Osteocyte (in vitro differentiated cells): ENCODE results near the gene LMO1. TPM values are rescaled to one million over a fixed set of nuclear protein-coding genes. Genes with fewer than 3 reads are reported as not detected.

Source experiments
- DNase-seq: peaks from one replicate; pipeline ENCODE4 v3.0.0; 2021; ENCODE audit warnings: mixed read lengths; ENCODE audit not compliant: unreplicated experiment; ENCODE audit errors: extremely low spot score
- H3K27ac Mint-ChIP-seq: one replicate; pipeline ENCODE4 v1.8.0; 2021; ENCODE audit warnings: mild to moderate bottlenecking, mixed read lengths; ENCODE audit not compliant: unreplicated experiment
- H3K27me3 Mint-ChIP-seq: one replicate; pipeline ENCODE4 v1.8.0; 2021; ENCODE audit warnings: mixed read lengths; ENCODE audit not compliant: unreplicated experiment
- H3K36me3 Mint-ChIP-seq: one replicate; pipeline ENCODE4 v1.8.0; 2021; ENCODE audit warnings: mixed read lengths; ENCODE audit not compliant: unreplicated experiment
- H3K4me1 Mint-ChIP-seq: one replicate; pipeline ENCODE4 v1.8.0; 2021; ENCODE audit warnings: mixed read lengths; ENCODE audit not compliant: unreplicated experiment
- H3K4me3 Mint-ChIP-seq: one replicate; pipeline ENCODE4 v1.8.0; 2021; ENCODE audit warnings: mild to moderate bottlenecking, moderate library complexity, mixed read lengths; ENCODE audit not compliant: unreplicated experiment
- H3K9me3 Mint-ChIP-seq: one replicate; pipeline ENCODE4 v1.8.0; 2021; ENCODE audit warnings: mixed read lengths; ENCODE audit not compliant: unreplicated experiment
- total RNA-seq: library from RNA; stranded (reverse); gene quantifications from 2 replicates; pipeline ENCODE4 v1.2.1, GENCODE V29; 2021
- TF ChIP-seq, protein P1 (sequence below): fragments of 200-600 bp; sonication (generic); IDR thresholded peaks from 2 replicates; pipeline ENCODE4 v1.5.0; 2021; ENCODE audit warnings: antibody characterized with exemption, mild to moderate bottlenecking, moderate library complexity

Gene LMO1
- total RNA-seq, 1 donor from 2014 or later: not detected

DNA sequence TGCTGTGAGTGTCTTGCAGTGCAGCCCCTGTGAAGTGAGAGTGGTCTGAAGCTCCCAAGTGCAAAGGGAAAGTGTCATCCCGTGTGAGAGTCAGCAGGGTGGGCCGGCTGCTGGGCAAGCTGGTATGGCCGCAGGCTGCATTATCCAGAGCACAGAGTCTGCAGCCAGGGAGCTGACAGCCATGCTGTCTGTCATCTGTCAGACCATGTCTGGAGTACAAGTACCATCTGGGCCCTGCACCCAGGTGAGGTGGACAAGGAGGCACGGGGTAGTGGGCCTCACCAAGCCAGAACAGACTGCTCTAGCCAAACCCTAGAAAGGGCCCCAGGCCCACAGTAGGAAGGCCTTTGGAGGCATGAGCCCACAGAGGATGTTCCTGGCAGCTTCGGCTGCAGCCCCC is 20.2 kb downstream of the LMO1 start:
- no peak overlapping the region for H3K4me3 Mint-ChIP-seq
- no peaks in the 10 kb centered on the region for H3K36me3 Mint-ChIP-seq
- no peak for DNase-seq
- TF ChIP-seq, protein P1, sequence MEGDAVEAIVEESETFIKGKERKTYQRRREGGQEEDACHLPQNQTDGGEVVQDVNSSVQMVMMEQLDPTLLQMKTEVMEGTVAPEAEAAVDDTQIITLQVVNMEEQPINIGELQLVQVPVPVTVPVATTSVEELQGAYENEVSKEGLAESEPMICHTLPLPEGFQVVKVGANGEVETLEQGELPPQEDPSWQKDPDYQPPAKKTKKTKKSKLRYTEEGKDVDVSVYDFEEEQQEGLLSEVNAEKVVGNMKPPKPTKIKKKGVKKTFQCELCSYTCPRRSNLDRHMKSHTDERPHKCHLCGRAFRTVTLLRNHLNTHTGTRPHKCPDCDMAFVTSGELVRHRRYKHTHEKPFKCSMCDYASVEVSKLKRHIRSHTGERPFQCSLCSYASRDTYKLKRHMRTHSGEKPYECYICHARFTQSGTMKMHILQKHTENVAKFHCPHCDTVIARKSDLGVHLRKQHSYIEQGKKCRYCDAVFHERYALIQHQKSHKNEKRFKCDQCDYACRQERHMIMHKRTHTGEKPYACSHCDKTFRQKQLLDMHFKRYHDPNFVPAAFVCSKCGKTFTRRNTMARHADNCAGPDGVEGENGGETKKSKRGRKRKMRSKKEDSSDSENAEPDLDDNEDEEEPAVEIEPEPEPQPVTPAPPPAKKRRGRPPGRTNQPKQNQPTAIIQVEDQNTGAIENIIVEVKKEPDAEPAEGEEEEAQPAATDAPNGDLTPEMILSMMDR: no peak
- peaks cover 5% of the 10 kb centered on the region for H3K9me3 Mint-ChIP-seq
- no peak overlapping the region for H3K27ac Mint-ChIP-seq
- peaks cover 51% of the 10 kb centered on the region for H3K27me3 Mint-ChIP-seq
- no peaks in the 10 kb centered on the region for H3K4me1 Mint-ChIP-seq

DNA sequence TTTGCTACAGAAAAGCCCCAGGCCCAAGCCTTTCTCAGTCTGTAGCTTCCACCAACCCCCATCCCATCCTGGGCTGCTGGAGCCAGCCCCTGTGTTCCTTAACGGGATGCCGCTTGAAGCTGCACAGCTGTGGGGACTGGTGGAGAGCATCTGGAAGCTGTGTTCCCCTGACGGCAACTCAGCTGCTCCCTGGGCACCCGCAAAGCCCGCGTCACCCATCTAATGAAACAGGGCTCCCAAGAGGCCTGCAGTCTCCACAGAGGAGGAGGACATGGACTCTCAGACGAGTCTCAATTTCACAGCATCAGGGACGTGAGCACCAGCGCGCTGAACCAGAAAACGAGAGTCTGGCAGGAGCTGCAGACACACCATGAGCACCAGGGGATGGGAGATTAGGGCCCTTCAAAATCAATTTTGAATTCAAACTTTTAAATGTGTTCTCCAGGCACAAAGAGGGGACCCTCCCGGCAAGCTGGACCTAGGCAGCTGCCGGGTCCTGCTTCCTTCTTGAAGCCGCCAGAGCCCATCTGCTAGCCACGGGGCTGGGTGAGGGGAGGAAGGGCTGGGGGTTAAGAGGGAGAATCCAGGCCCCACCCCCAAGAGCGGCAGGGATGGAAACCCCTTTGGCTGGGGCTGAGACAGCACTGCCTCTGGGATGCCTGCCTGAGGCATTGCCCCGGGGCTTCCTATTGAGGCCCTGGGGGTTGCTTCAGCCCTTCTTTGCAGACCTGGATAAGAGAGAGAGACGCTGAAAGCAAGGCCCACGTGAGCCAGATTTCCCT is 21.0 kb downstream of the LMO1 start:
- Mint-ChIP-seq H3K27me3 (peaks cover 45% of the 10 kb centered on the region), H3K36me3 (no peaks in the 10 kb centered on the region), H3K9me3 (peaks cover 5% of the 10 kb centered on the region), H3K4me1 (no peaks in the 10 kb centered on the region), H3K4me3 (no peak overlapping the region), H3K27ac (no peak overlapping the region)
- DNase-seq: no peak
- TF ChIP-seq, protein P1: no peak

DNA sequence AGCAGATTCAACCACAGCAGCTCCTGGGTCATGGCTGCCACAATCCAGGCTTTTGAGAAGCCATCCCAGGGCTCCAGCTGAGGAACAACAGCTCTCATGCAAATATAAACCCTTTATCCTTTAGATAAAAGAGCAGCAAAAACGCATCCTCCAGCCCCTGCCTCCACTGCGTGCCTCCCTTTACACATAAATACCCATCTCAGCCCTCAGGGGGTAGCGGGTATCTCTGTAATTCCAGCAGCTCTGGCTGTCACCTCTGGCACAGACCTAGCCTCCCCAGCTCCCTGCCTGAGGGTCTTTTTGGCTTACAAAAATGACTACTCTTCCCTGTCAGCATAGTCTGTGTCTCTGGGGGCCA is 21.6 kb downstream of the LMO1 start:
- Mint-ChIP-seq H3K4me1 (no peaks in the 10 kb centered on the region), H3K36me3 (no peaks in the 10 kb centered on the region), H3K27ac (no peak overlapping the region), H3K9me3 (peaks cover 5% of the 10 kb centered on the region), H3K27me3 (peaks cover 42% of the 10 kb centered on the region), H3K4me3 (no peak overlapping the region)
- DNase-seq: no peak
- TF ChIP-seq, protein P1: no peak

DNA sequence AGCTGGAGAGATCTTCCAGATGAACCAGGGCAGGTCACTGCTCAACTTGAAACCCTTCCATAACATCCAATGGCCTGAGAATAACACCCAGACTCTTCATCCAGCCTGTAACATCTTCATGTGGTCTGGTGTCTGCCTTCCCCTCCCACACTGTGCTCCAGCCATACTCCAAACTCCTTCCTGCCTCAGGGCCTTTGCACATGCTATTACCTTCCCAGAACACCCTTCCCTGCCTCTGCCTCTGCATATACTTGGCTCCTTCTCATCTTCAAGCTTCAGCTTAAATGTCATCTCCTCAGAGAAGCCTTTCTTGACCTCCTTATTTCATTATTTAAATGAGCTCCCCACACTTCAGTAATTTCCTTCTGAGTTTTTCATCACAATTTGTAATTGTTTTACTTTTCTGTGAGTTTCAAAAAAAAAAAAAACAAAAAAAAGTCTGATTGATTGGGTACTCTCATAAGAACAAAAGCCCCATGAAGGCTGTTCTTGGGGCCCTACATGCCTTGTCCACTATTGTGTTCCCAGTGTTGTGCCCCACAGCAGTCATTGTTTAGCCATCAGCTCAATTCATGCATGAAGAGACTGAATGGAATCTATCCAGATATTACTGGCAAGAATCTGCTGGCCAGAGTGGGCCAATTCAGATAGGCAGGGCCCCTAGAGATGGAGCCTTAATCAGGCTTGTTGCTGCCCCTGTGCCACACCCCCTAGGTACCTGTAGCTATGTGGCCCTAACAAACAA is 22.1 kb downstream of the LMO1 start:
- H3K27ac Mint-ChIP-seq: no peak overlapping the region

More for the DNA sequence above, 22.1 kb downstream of the LMO1 start:
- no peak for DNase-seq
- TF ChIP-seq, protein P1: no peak
- H3K9me3 Mint-ChIP-seq: peaks cover 5% of the 10 kb centered on the region
- H3K4me1 Mint-ChIP-seq: no peaks in the 10 kb centered on the region
- H3K36me3 Mint-ChIP-seq: no peaks in the 10 kb centered on the region
- no peak overlapping the region for H3K4me3 Mint-ChIP-seq
- H3K27me3 Mint-ChIP-seq: peaks cover 39% of the 10 kb centered on the region
